ENCODE results near the gene LRRC2. TPM values are rescaled to one million over a fixed set of nuclear protein-coding genes. Genes with fewer than 3 reads are reported as not detected.

LRRC2 gene
- total and polyA plus RNA-seq, 2 of the 13 experiments (the other 11 are each of a cell fraction or from before 2014, with no cell fraction given): 0.27 to 0.58 TPM

- ChIA-PET CTCF (ENCODE audit: low intra/inter-chr PET ratio, low total read pairs) (no interaction called here), POLR2A (no interaction called here)
- Histone ChIP-seq H3K9me3 (ENCODE audit: low read length) (no peaks in the 10 kb centered on the region), H2AFZ (ENCODE audit: low read length) (no peak overlapping the region), H3K79me2 (ENCODE audit: insufficient read depth, low read length) (no peaks in the 10 kb centered on the region), H3K4me1 (ENCODE audit: insufficient read depth, low read length) (no peaks in the 10 kb centered on the region), H4K20me1 (ENCODE audit: insufficient read depth, low read length) (no peaks in the 10 kb centered on the region), H3K27me3 (ENCODE audit: control insufficient read depth in 1 of 2, insufficient read depth in 2 of 2, low read length in 2 of 2) (no peaks in the 10 kb centered on the region), H3K9ac (ENCODE audit: insufficient read depth, low read depth, low read length) (no peak overlapping the region), H3K4me3 (replicated peaks in 1 of 3; ENCODE audit: insufficient read depth in 1 of 3, low read depth in 2 of 3, low read length in 3 of 3) (no peak overlapping the region), H3K27ac (ENCODE audit: extremely low read length, insufficient read depth, low read length) (no peak overlapping the region), H3K4me2 (ENCODE audit: low read depth, low read length) (no peak overlapping the region), H3K36me3 (replicated peaks in 1 of 2; ENCODE audit: control insufficient read depth in 1 of 2, insufficient read depth in 2 of 2, low read length in 2 of 2) (no peaks in the 10 kb centered on the region)
- ATAC-seq: no peak
- in situ Hi-C loops (cut with HindIII; ENCODE audit: extremely low pct_ligation_motif_present, low pct_unique_long_range_greater_than_20kb): no loop called here
- no TSS peak for BruUV-seq (replicated peaks)
- WGBS (ENCODE audit: low lambda C conversion rate): 42% methylated on average over 3 of the region's 3 CpGs
- DNase-seq (ENCODE audit: low spot score): no peak
- intact Hi-C loops (cut with micrococcal nuclease; ENCODE audit: unreplicated experiment): no loop called here
- FAIRE-seq: no peak
- TF ChIP-seq ZNF609 (CRISPR knock-in tag; IDR thresholded peaks at IDR 0.05; ENCODE audit: borderline replicate concordance): no peak
- no peak for TF ChIP-seq ZFP1 (CRISPR knock-in tag; IDR thresholded peaks at IDR 0.05)
- TF ChIP-seq ZNF18 (CRISPR knock-in tag; IDR thresholded peaks at IDR 0.05; ENCODE audit: insufficient replicate concordance): no peak
- TF ChIP-seq ZNF777 (CRISPR knock-in tag; IDR thresholded peaks at IDR 0.05): no peak
- no peak for TF ChIP-seq GMEB2 (CRISPR knock-in tag; IDR thresholded peaks at IDR 0.05; ENCODE audit: low read depth)
- TF ChIP-seq ZNF781 (CRISPR knock-in tag; IDR thresholded peaks at IDR 0.05; ENCODE audit: borderline replicate concordance, not compliant biosample characterization): no peak
- no peak for TF ChIP-seq ZNF83 (CRISPR knock-in tag; IDR thresholded peaks at IDR 0.05; ENCODE audit: borderline replicate concordance)
- no peak for TF ChIP-seq NCOA5 (CRISPR knock-in tag; IDR thresholded peaks at IDR 0.05)
- no peak for TF ChIP-seq ZNF329 (CRISPR knock-in tag; IDR thresholded peaks at IDR 0.05; ENCODE audit: low read depth)
- TF ChIP-seq MLLT10 (CRISPR knock-in tag; IDR thresholded peaks at IDR 0.05): no peak
Observed at GRCh38 chr3:46524832-46525231, 41.3 kb downstream of the LRRC2 start.

All from HepG2 (cell line).